Skin of body (tissue), 2 donors: Measurements from ENCODE around the gene RNASEL. TPM values are rescaled to one million over a fixed set of nuclear protein-coding genes. Genes with fewer than 3 reads are reported as not detected.
A peak's percentile ranks its signal among the peaks of the same experiment; 100 is the strongest.
"Not testable (repeated sequence)": the region's sequence is repeated elsewhere in the genome, so short reads cannot be mapped to it uniquely, and the experiment has no call there.

Experiments
- DNase-seq: peaks from one replicate; lab custom pipeline; 2025; lab: John Stamatoyannopoulos, UW
- total RNA-seq: library from RNA; depleted of rRNA; stranded (reverse); fragments of >200 nt; gene quantifications from one replicate; pipeline ENCODE4 v1.2.3, GENCODE V29; 2014

Gene RNASEL, protein sequence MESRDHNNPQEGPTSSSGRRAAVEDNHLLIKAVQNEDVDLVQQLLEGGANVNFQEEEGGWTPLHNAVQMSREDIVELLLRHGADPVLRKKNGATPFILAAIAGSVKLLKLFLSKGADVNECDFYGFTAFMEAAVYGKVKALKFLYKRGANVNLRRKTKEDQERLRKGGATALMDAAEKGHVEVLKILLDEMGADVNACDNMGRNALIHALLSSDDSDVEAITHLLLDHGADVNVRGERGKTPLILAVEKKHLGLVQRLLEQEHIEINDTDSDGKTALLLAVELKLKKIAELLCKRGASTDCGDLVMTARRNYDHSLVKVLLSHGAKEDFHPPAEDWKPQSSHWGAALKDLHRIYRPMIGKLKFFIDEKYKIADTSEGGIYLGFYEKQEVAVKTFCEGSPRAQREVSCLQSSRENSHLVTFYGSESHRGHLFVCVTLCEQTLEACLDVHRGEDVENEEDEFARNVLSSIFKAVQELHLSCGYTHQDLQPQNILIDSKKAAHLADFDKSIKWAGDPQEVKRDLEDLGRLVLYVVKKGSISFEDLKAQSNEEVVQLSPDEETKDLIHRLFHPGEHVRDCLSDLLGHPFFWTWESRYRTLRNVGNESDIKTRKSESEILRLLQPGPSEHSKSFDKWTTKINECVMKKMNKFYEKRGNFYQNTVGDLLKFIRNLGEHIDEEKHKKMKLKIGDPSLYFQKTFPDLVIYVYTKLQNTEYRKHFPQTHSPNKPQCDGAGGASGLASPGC
- 6.6 TPM for total RNA-seq

GRCh38 chr1:182588500-182589396, at the start of gene RNASEL:
Gene RNASEL, minus strand, starts transcription at chr1:182589256. Its CDS starts 2,450 bp downstream, at chr1:182586806.
- DNase-seq, result peak; percentile 66

DNA sequence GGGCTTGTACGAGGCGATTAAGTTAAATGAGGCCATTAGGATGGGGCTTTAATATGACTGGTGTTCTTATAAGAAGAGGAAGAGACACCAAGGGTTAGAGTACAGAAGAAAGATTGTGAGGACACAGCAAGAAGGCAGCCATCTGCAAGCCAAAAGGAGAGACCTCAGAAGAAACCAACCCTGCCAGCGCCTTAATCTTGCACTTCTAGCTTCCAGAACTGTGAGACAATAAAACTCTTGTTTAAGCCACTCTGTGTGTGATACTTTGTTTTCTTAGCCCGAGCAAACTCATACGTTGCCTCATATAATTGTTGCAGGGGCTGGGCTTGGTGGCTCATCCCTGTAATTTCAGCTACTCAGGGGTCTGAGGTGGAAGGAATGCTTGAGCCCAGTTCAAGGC, 48.7 kb upstream of the RNASEL start:
- DNase-seq, result no peak

GRCh38 chr1:182635871-182636270, 46.8 kb upstream of the RNASEL start:
- no peak for DNase-seq

- DNase-seq, result peak; percentile 37
Measured at GRCh38 chr1:182634306-182635072, 45.4 kb upstream of the RNASEL start.

GRCh38 chr1:182633657-182634281, 44.7 kb upstream of the RNASEL start:
- DNase-seq, result no peak

DNA sequence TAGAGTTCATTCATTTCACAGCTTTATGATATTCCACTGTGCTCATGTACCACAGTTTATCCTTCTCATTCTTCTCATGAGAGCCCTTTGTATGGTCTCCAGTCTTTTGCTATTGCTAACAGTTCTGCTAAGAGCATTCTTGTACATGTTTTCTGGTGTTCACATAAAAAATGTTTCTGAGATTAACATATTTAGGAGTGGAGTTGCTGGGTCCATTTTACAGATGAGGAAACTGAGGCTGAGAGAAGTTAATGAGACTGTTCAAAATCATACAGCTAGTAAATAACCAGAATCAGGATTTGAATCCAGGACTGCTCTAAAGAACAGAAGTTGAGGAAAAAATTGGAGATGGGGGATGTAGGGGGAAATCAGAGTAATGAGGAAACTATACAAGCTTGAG, 44.0 kb upstream of the RNASEL start:
- DNase-seq, result no peak

DNA sequence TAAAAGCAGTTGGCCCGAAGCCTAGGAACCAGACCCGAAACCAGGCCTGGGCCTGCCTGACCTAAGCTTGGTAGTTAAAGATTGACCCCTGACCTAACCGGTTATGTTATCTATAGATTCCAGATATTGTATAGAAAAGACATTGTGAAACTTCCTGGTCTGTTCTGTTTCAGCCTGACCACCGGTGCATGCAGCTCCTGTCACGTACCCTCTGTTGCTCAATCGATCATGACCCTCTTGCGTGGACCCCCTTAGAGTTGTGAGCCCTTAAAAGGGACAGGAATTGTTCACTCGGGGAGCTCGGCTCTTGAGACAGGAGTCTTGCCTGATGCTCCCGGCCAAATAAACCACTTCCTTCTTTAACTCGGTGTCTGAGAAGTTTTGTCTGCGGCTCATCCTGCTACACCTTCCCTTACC, 43.4 kb upstream of the RNASEL start:
- DNase-seq, result not testable (repeated sequence)

DNA sequence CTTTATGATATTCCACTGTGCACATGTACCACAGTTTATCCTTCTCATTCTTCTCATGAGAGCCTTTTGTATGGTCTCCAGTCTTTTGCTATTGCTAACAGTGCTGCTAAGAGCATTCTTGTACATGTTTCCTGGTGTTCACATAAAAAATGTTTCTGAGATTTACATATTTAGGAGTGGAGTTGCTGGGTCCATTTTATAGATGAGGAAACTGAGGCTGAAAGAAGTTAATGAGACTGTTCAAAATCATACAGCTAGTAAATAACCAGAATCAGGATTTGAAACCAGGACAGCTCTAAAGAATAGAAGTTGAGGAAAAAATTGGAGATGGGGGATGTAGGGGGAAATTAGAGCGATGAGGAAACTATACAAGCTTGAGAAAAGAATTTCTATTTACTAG, 42.9 kb upstream of the RNASEL start:
- DNase-seq, result no peak

DNA sequence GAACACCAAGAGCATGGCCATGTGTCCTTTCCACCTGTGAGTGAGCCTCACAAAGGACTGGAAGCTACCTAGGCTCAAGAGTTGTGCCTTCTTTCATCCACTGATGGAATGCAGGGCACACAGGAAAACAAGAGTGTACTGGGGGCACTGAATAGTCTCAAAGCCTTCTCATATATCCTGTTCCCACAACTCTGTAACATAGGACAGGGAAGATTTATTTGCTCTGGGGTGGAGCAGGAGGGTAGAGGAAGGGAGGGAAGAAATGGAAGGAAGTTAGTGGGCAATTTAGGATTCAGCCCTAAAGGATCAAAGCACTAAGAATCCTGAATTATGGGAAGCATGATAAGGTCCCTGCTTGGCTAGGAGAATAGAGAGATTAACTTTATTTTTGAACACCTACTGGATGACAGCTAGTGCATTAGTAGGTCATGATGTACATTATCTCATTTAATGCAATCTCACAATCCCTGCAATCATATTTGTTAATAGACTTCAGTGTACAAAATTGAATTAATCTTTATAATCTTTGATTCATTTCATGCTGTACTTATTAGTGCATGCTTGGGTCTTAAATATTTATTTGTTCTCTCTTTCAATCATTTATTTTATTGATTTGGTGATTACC, 42.1 kb upstream of the RNASEL start:
- no peak for DNase-seq

- DNase-seq, result no peak
Measured at GRCh38 chr1:182630586-182630985, 41.5 kb upstream of the RNASEL start.

- no peak for DNase-seq
Measured at GRCh38 chr1:182629499-182630096, 40.5 kb upstream of the RNASEL start.

DNA sequence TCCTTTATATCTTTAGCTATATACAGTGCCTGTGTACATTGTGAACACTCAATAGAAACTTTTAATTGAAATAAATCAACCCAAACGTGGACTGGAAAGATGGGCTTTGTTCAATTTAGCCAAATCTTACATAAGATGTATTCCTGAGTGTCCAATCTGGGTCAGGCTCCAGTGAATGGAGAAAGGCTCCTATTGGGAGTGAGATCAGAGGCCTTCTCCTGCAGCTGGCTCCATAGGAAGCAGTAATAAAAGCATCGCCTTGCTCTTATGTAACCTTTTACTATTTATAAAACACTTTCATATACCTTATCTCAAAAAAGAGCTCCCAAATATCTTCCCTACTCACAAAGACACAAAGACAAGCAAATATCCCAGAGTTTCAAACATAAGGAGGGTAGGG, 40.0 kb upstream of the RNASEL start:
- DNase-seq, result no peak

- DNase-seq, result no peak
Measured at GRCh38 chr1:182628657-182629056, 39.6 kb upstream of the RNASEL start.

- DNase-seq, result no peak
Measured at GRCh38 chr1:182627622-182628021, 38.6 kb upstream of the RNASEL start.

- DNase-seq, result no peak
Measured at GRCh38 chr1:182626527-182626926, 37.5 kb upstream of the RNASEL start.

- DNase-seq, result peak; percentile 61
Measured at GRCh38 chr1:182625719-182626504, 36.9 kb upstream of the RNASEL start.

DNA sequence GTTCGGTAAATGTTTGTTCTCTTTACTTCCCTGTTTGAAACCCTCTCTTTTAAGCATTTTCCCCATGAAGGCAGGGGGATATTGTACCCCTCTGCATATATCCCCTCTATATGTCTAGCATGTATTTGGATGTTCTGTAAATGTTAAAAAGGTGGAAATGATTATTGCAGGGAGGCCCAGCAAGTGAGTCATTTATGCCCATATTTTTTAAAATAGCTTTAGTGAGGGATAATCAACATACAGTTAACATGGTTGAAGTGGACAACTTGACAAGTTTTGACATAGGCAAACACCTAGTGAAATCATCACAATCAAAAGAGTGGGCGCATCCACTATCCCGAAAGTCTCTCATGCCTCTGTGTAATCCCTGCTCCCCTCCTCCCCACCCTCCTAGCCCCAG, 36.0 kb upstream of the RNASEL start:
- DNase-seq, result no peak

- no peak for DNase-seq
Measured at GRCh38 chr1:182624577-182624976, 35.5 kb upstream of the RNASEL start.
